ENCODE results near the gene VPS29.
"Not testable (repeated sequence)": the region's sequence is repeated elsewhere in the genome, so short reads cannot be mapped to it uniquely, and the experiment has no call there.

The VPS29 gene

DNA sequence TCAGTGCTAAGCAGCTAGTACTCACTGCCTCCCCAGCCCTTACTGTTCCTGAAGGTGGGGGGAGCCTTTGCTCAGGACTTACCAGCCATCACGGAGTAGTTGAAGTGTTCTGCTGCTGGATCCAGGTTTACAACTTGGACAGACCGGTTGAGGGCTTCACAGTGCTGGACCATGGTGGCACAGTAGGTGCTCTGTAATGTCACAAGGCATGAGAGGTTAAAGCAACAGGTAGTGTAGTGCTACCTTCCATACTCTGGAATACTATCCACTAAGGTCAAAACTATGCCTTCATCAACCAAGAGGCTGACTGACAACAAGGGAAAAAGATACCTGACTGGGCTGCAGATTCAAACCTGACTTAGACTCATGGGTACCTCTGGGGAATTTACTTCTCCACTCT is 36.9 kb downstream of the VPS29 start:
- Histone ChIP-seq H3K27me3 (ENCODE audit: insufficient read depth, poor library complexity, severe bottlenecking) (no peaks in the 10 kb centered on the region), H3K4me3 (replicated peaks; ENCODE audit: insufficient read depth, low read length) (no peak overlapping the region), H3K27ac (replicated peaks) (no peak overlapping the region)
- DNase-seq (ENCODE audit: low read depth in 1 of 2, low spot score in 1 of 2): no peak
- TF ChIP-seq, protein P1, sequence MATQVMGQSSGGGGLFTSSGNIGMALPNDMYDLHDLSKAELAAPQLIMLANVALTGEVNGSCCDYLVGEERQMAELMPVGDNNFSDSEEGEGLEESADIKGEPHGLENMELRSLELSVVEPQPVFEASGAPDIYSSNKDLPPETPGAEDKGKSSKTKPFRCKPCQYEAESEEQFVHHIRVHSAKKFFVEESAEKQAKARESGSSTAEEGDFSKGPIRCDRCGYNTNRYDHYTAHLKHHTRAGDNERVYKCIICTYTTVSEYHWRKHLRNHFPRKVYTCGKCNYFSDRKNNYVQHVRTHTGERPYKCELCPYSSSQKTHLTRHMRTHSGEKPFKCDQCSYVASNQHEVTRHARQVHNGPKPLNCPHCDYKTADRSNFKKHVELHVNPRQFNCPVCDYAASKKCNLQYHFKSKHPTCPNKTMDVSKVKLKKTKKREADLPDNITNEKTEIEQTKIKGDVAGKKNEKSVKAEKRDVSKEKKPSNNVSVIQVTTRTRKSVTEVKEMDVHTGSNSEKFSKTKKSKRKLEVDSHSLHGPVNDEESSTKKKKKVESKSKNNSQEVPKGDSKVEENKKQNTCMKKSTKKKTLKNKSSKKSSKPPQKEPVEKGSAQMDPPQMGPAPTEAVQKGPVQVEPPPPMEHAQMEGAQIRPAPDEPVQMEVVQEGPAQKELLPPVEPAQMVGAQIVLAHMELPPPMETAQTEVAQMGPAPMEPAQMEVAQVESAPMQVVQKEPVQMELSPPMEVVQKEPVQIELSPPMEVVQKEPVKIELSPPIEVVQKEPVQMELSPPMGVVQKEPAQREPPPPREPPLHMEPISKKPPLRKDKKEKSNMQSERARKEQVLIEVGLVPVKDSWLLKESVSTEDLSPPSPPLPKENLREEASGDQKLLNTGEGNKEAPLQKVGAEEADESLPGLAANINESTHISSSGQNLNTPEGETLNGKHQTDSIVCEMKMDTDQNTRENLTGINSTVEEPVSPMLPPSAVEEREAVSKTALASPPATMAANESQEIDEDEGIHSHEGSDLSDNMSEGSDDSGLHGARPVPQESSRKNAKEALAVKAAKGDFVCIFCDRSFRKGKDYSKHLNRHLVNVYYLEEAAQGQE (IDR thresholded peaks at IDR 0.05; ENCODE audit: insufficient replicate concordance, low read depth): no peak
- TF ChIP-seq POLR2AphosphoS5 (IDR thresholded peaks at IDR 0.05; ENCODE audit: low read depth): no peak

DNA sequence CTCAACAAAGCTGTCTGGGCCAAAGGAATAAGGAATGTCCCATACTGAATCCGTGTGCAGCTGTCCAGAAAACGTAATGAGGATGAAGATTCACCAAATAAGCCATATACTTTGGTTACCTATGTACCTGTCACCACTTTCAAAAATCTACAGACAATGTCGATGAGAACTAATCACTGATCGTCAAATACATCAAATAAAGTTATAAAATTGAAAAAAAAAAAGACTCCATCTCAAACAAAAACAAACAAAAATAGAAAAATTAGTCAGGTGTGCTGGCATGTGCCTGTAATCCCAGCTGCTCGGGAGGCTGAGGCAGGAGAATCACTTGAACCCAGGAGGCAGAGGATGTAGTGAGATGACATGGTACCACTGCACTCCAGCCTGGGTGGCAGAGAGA is 40.7 kb downstream of the VPS29 start:
- not testable (repeated sequence) for H3K27me3 ChIP-seq (ENCODE audit: insufficient read depth, poor library complexity, severe bottlenecking); H3K27ac ChIP-seq (replicated peaks); DNase-seq (ENCODE audit: low read depth in 1 of 2, low spot score in 1 of 2); H3K4me3 ChIP-seq (replicated peaks; ENCODE audit: insufficient read depth, low read length)

DNA sequence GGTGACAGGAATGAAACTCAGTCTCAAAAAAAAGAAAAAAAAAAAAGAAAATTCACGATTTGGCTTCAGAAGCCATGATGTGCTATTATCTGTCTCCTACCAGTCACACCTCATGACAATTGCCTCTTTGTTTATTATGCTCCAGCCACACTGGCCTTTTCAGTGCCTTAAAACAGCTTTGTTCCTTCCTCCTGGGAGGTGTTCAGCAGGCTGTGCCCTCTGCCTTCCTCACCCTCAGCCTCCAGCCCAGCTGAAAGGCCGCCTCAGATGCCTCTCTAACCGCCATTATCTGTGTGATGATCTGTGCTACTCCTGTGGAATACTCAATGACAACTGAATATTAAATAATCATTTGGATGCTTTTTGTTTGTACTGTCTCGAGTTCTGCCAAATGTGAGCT is 43.2 kb downstream of the VPS29 start:
- no peak overlapping the region for H3K27ac ChIP-seq (replicated peaks)
- no peak for DNase-seq (ENCODE audit: low read depth in 1 of 2, low spot score in 1 of 2)
- H3K4me3 ChIP-seq (replicated peaks; ENCODE audit: insufficient read depth, low read length): no peak overlapping the region
- TF ChIP-seq SPI1 (IDR thresholded peaks at IDR 0.05; ENCODE audit: borderline replicate concordance, low read depth): no peak
- TF ChIP-seq, protein P2, sequence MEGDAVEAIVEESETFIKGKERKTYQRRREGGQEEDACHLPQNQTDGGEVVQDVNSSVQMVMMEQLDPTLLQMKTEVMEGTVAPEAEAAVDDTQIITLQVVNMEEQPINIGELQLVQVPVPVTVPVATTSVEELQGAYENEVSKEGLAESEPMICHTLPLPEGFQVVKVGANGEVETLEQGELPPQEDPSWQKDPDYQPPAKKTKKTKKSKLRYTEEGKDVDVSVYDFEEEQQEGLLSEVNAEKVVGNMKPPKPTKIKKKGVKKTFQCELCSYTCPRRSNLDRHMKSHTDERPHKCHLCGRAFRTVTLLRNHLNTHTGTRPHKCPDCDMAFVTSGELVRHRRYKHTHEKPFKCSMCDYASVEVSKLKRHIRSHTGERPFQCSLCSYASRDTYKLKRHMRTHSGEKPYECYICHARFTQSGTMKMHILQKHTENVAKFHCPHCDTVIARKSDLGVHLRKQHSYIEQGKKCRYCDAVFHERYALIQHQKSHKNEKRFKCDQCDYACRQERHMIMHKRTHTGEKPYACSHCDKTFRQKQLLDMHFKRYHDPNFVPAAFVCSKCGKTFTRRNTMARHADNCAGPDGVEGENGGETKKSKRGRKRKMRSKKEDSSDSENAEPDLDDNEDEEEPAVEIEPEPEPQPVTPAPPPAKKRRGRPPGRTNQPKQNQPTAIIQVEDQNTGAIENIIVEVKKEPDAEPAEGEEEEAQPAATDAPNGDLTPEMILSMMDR (IDR thresholded peaks at IDR 0.05; ENCODE audit: insufficient read depth, low read length): no peak
- TF ChIP-seq, protein P1 (IDR thresholded peaks at IDR 0.05; ENCODE audit: insufficient replicate concordance, low read depth): no peak
- no peaks in the 10 kb centered on the region for H3K27me3 ChIP-seq (ENCODE audit: insufficient read depth, poor library complexity, severe bottlenecking)

DNA sequence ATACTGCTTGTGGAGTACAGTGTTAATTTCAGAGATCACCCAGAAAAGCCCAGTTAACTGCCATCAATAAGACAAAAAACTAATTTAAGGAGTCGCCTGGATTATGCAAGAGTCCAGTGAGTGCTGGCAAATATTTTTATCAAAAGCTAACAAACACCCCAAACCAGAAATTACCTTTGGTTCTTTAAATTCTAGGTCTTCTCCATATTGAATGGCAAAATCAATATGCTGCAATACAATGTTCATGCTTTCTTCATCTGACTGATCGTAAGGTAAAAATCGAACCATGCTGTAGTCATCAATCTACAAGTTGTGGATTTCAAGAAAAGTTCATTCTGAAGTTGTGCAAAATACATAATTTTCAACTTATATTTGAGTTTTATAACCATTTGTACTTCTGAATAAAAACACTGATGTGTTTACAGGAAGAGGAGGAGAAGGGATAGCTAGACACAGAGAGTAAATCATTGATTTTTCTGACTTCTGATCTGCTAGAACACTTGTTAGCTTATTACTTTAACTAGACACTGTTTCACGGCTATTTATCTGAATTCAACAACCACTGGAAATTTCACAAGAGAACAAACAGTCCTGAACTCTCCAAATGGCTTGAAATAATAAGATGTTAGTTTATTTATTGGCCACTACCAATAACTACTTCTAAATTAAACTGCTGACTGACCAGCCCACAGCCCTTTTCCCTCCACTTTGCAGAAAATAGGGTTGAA is 48.2 kb downstream of the VPS29 start:
- peak overlapping the region; percentile 26 for H3K27ac ChIP-seq (replicated peaks)
- DNase-seq (ENCODE audit: low read depth in 1 of 2, low spot score in 1 of 2): no peak
- TF ChIP-seq, protein P2 (IDR thresholded peaks at IDR 0.05; ENCODE audit: insufficient read depth, low read length): no peak
- TF ChIP-seq POLR2AphosphoS5 (IDR thresholded peaks at IDR 0.05; ENCODE audit: low read depth): no peak
- H3K27me3 ChIP-seq (ENCODE audit: insufficient read depth, poor library complexity, severe bottlenecking): no peaks in the 10 kb centered on the region
- H3K4me3 ChIP-seq (replicated peaks; ENCODE audit: insufficient read depth, low read length): no peak overlapping the region

DNA sequence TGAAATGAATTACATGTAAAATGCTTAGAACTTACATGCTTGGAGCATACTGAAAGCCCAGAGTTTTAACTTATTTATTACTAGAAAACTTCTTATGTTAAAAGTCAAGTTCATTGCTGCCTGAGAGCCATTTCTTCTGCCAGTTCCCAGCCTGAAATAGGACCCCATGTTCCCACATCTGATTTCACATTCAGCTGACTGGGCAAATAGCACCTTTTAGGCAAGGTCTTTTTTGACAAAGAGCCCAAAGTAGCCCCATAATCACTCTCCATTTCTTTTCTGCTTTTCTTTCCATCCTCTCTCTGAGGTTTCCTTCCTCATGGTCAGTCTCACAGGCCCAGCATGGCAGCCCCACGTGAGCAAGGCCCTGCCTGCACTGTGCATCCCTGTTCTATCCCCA is 50.6 kb downstream of the VPS29 start:
- Histone ChIP-seq H3K27me3 (ENCODE audit: insufficient read depth, poor library complexity, severe bottlenecking) (no peaks in the 10 kb centered on the region), H3K27ac (replicated peaks) (peak overlapping the region; percentile 17), H3K4me3 (replicated peaks; ENCODE audit: insufficient read depth, low read length) (no peak overlapping the region)
- no peak for TF ChIP-seq SPI1 (IDR thresholded peaks at IDR 0.05; ENCODE audit: borderline replicate concordance, low read depth)
- TF ChIP-seq, protein P1 (IDR thresholded peaks at IDR 0.05; ENCODE audit: insufficient replicate concordance, low read depth): no peak
- TF ChIP-seq, protein P2 (IDR thresholded peaks at IDR 0.05; ENCODE audit: insufficient read depth, low read length): no peak
- no peak for TF ChIP-seq GABPA (IDR thresholded peaks at IDR 0.05; ENCODE audit: low read depth)
- no peak for TF ChIP-seq POLR2AphosphoS5 (IDR thresholded peaks at IDR 0.05; ENCODE audit: low read depth)
- no peak for DNase-seq (ENCODE audit: low read depth in 1 of 2, low spot score in 1 of 2)
